ENCODE measurements around the gene PRKCA. TPM values are rescaled to one million over a fixed set of nuclear protein-coding genes. Genes with fewer than 3 reads are reported as not detected.
"Not testable (repeated sequence)": the region's sequence is repeated elsewhere in the genome, so short reads cannot be mapped to it uniquely, and the experiment has no call there.

Gene PRKCA
- total RNA-seq, 2 donors from 2014 or later, result 8.3 to 26.5 TPM

DNA sequence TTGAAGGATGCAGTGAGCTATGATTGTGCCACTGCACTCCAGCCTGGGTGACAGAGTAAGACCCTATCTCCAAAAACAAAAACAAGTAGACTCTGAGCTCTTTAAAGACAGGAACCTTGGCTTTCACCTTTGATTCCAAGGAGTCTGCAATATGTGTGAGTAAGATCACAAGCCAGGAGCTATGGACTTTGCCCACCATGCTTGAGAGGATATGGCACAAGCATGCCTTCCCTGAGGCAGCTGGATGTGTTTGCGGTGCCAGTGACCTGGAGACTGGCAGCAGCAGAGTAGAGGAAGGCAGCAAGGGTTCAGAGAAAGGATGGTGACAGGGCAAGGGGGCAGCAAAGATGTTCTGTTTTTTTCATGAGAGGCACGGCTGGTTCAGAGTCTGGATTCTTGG is 14.5 kb upstream of the PRKCA start:
- H3K27me3 ChIP-seq (replicated peaks; ENCODE audit: insufficient read depth), result no peaks in the 10 kb centered on the region
- intact Hi-C loops (cut with DNase I), result no loop called here
- no peak overlapping the region for H3K4me3 ChIP-seq
- TF ChIP-seq POLR2A (IDR thresholded peaks at IDR 0.05), result no peak
- TF ChIP-seq, protein P1, sequence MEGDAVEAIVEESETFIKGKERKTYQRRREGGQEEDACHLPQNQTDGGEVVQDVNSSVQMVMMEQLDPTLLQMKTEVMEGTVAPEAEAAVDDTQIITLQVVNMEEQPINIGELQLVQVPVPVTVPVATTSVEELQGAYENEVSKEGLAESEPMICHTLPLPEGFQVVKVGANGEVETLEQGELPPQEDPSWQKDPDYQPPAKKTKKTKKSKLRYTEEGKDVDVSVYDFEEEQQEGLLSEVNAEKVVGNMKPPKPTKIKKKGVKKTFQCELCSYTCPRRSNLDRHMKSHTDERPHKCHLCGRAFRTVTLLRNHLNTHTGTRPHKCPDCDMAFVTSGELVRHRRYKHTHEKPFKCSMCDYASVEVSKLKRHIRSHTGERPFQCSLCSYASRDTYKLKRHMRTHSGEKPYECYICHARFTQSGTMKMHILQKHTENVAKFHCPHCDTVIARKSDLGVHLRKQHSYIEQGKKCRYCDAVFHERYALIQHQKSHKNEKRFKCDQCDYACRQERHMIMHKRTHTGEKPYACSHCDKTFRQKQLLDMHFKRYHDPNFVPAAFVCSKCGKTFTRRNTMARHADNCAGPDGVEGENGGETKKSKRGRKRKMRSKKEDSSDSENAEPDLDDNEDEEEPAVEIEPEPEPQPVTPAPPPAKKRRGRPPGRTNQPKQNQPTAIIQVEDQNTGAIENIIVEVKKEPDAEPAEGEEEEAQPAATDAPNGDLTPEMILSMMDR (IDR thresholded peaks at IDR 0.05), result no peak
- no peak for TF ChIP-seq POLR2AphosphoS5 (IDR thresholded peaks at IDR 0.05)
- WGBS, result 98% methylated on average over 2 of the region's 2 CpGs
- H3K27ac ChIP-seq, result no peak overlapping the region
- H3K9me3 ChIP-seq, result no peaks in the 10 kb centered on the region
- H3K36me3 ChIP-seq, result no peaks in the 10 kb centered on the region
- H3K4me1 ChIP-seq (replicated peaks), result no peaks in the 10 kb centered on the region
- no peak for DNase-seq (ENCODE audit: low spot score)

DNA sequence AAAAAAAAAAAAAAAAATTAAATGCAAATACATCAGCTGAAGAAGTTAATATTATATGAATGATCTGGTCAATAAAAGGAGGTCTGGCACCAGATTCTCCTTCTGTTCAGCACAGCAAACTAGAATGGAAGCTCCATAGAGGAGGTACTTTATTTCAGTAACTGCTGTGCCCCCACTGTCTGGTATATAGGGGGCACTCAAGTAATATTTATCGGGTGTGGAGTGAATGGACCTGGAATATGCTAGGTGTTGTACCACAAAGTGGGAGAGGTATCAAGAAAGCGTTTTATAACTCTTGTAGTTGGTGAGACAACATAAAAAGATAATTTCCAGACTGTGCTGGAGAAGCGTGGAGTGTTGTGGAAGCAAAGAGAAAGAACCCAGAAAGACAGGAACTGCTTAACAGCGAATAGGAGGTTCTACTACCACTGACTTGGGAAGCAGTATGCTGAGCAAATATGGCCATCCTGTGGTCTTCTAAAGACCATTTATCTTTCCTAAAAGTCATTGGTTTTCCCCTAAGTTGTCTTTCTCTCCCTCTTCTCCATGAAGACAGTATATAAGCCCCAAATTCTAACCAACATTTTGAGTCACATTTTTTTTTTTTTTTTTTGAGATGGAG is 12.2 kb upstream of the PRKCA start:
- Histone ChIP-seq H3K27me3 (replicated peaks; ENCODE audit: insufficient read depth) (no peaks in the 10 kb centered on the region), H3K27ac (no peak overlapping the region), H3K36me3 (no peaks in the 10 kb centered on the region), H3K4me1 (replicated peaks) (no peaks in the 10 kb centered on the region), H3K9me3 (no peaks in the 10 kb centered on the region), H3K4me3 (no peak overlapping the region)
- WGBS, result 82% methylated on average over 4 of the region's 4 CpGs
- intact Hi-C loops (cut with DNase I), result no loop called here
- TF ChIP-seq, protein P1 (IDR thresholded peaks at IDR 0.05), result peak in 1 of 4 experiments; percentile 6
- no peak for TF ChIP-seq POLR2A (IDR thresholded peaks at IDR 0.05)
- no peak for TF ChIP-seq POLR2AphosphoS5 (IDR thresholded peaks at IDR 0.05)
- DNase-seq (ENCODE audit: low spot score), result no peak

DNA sequence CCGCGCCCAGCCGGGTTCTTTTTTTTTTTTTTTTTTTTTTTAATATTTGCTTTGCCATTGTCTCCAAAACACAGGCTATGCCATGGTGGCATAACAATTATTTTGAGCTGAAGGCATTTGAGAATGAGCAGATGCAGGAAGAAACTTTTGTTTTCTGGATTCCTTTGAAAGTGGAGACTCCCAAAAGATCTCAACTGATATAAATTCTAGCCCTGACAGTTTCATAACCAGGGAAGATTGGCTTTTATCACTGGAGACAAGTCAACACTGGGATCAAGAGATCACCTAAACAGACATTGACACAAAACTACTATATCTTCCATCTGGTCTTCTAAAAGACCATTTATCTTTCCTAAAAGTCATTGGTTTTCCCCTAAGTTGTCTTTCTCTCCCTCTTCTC is 10.1 kb upstream of the PRKCA start:
- Histone ChIP-seq H3K27me3 (replicated peaks; ENCODE audit: insufficient read depth) (no peaks in the 10 kb centered on the region), H3K36me3 (no peaks in the 10 kb centered on the region), H3K9me3 (no peaks in the 10 kb centered on the region), H3K27ac (no peak overlapping the region), H3K4me1 (replicated peaks) (no peaks in the 10 kb centered on the region), H3K4me3 (no peak overlapping the region)
- intact Hi-C loops (cut with DNase I), result no loop called here
- 90% methylated on average over 2 of the region's 3 CpGs for WGBS
- TF ChIP-seq POLR2AphosphoS5 (IDR thresholded peaks at IDR 0.05), result no peak
- TF ChIP-seq, protein P1 (IDR thresholded peaks at IDR 0.05), result no peak
- TF ChIP-seq POLR2A (IDR thresholded peaks at IDR 0.05), result no peak
- DNase-seq (ENCODE audit: low spot score), result no peak

DNA sequence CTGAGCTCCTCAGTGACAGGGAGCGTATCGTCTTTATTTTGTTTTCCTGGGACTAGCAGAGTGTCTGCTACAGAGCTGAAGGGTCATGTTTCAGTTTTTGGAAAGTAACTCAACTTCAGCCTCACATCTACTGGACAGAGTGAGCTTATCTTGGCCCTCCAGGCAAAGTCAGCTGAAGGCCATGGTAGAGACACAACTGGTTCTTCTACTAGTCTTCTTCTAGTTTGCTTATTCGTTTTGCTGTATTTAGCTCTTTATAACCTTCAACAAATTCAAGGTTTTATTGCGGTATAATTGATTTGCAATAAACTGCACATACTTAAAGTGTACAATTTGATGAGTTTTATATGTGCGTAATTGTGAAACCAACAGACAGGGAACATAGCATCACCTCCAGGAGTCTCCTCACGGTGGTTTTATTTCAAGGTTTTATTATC is 6.1 kb upstream of the PRKCA start:
- Histone ChIP-seq H3K27ac (no peak overlapping the region), H3K4me1 (replicated peaks) (no peaks in the 10 kb centered on the region), H3K9me3 (no peaks in the 10 kb centered on the region), H3K36me3 (no peaks in the 10 kb centered on the region), H3K27me3 (replicated peaks; ENCODE audit: insufficient read depth) (no peaks in the 10 kb centered on the region), H3K4me3 (no peak overlapping the region)
- TF ChIP-seq, protein P1 (IDR thresholded peaks at IDR 0.05), result no peak
- TF ChIP-seq POLR2AphosphoS5 (IDR thresholded peaks at IDR 0.05) (no peak), POLR2A (IDR thresholded peaks at IDR 0.05) (no peak)
- 25% methylated on average over 6 of the region's 6 CpGs for WGBS
- intact Hi-C loops (cut with DNase I), result no loop called here
- no peak for DNase-seq (ENCODE audit: low spot score)

DNA sequence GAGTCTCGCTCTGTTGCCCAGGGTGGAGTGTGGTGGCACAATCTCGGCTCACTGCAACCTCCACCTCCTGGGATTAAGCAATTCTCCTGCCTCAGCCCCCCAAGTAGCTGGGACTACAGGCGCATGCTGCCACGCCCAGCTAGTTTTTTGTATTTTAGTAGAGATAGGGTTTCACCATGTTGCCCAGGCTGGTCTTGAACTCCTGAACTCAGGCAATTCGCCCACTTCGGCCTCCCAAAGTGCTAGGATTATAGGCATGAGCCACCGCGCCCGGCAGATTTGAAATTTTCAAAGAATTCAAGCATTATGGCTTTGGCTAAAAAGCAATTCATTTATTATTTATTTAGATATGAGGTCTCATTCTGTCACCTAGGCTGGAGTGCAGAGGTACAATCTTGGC is 5.0 kb upstream of the PRKCA start:
- H3K4me3 ChIP-seq; H3K27ac ChIP-seq; H3K36me3 ChIP-seq; DNase-seq (ENCODE audit: low spot score); intact Hi-C loops (cut with DNase I); H3K4me1 ChIP-seq (replicated peaks); H3K9me3 ChIP-seq; H3K27me3 ChIP-seq (replicated peaks; ENCODE audit: insufficient read depth): not testable (repeated sequence)
- WGBS, result 96% methylated on average over 9 of the region's 9 CpGs

All from prostate gland (tissue), 2 donors.